HG02852 (cell line): ENCODE results near the gene BMPR1A.
"Not testable (repeated sequence)": the region's sequence is repeated elsewhere in the genome, so short reads cannot be mapped to it uniquely, and the experiment has no call there.

Source experiments
- ATAC-seq: cut with Tn5 transposase; IDR thresholded peaks from one replicate; pipeline ENCODE4 v1.9.1; 2021; ENCODE audit warnings: mild to moderate bottlenecking, moderate library complexity; ENCODE audit not compliant: unreplicated experiment

The BMPR1A gene

DNA sequence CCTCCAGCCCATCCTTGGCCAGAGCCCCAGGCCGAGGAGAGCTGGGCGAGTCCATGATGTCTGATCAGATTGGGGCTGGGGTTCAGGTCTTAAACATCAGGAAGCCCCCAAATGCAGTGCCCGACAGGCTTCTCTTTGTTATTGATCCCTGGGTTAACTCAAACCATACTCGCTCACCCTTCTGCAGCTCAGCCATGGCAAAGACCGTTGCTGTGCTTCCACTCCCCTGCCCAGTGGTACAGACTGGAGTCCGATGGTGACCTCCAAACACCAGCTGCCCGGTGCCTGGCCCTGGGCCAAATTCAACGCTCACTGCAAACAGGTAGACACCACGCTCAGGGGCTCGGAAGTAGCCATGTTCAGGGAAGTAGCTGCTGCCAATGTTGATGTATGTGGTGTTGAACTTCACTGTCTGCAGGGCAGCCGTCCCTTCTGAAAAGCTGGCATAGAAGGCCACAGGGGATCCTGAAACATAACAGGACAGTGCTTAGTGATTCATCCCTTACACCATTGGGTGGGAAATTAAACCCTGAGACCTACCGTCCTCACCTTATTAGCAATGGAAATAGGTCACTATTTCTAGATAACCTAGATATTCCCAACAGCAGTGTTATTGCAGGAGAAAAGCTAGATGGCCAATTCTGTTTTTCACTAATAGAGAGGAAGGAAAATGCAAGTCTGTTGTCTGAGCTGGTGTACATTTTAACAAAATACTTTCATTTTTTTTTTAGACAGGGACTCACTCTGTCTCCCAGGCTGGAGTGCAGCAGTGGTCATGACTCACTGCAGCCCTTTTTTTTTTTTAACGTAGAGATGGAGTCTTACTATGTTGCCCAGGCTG lies 180.5 kb downstream of the BMPR1A start:
- ATAC-seq = no peak

- ATAC-seq = no peak
These were observed 181.2 kb downstream of the BMPR1A start for GRCh38 chr10:86937502-86938154.

DNA sequence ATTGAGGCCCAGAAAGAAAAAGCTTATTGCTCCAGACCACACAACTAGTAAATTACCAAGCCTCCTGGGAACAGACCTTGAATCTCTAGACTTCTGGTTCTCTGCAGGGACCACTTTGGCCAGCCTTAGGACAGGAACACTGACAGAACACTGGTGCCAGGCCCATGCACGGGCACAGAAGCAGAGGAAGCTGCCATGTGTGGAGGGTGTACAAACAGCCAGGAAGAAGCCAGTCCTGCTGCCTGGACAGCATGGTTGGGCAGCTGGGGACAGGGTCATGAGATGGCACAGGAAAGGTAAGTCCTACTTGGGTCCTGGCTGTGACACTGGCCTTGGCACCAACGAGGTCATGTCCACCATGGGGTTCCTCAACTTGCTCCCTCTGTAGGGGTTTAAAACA lies 181.8 kb downstream of the BMPR1A start:
- ATAC-seq = no peak

GRCh38 chr10:86940076-86940475 lies 183.7 kb downstream of the BMPR1A start:
- not testable (repeated sequence) for ATAC-seq

DNA sequence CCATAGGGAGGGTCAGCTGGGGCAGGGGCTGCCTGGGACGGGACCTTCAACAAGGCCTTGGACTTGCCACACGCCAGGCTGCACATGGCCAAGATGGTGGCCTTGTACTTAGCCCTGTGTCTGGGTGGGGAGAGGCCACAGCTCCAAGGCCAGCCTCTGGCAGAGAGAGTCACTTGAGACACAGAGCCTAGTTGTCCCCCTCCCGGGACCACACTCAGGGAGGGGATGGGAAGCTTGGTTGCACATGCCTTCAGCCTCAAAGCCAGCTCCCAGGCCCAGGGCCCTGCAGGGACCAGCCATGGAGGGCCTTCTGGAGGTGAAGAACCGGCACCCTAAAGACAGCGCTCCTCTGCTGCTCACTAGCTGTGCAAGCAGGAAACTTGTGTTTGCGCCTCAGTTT lies 184.3 kb downstream of the BMPR1A start:
- ATAC-seq = no peak

DNA sequence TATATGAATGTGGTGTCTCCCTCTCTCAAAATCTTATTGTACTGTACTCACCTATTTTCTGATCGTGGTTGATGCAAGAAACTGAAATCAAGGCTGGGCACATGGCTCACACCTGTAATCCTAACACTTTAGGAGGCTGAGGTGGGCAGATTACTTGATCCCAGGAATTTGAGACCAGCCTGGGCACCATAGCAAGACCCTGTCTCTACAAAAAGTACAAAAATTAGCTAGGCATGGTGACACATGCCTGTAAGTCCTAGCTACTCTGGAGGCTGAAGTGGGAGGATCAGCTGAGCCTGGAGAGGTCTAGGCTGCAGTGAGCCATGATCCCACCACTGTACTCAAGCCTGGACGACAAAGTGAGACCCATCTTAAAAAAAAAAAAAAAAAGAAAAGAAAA lies 185.0 kb downstream of the BMPR1A start:
- ATAC-seq = no peak

DNA sequence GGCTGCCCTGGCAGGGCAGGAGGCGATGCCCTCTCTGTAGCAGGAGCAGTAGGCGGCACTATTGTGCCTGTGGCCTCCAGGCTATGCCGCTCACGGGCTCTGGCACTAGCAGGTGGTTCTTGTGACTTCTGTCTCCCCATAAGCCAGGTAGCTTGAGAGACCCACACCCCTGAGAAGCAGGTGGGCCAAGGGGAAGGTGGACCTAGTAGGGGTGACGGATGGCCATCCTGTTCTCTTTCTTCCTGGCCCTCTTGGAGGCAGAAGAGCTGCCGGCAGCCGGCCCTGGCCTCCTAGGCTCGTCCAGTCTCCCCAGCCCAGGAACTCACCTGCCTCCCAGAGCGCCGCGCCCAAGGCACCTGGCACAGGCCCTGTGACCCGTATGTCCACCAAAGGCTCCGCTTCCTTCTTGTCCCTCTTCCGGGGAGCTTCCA lies 185.6 kb downstream of the BMPR1A start:
- ATAC-seq = no peak

DNA sequence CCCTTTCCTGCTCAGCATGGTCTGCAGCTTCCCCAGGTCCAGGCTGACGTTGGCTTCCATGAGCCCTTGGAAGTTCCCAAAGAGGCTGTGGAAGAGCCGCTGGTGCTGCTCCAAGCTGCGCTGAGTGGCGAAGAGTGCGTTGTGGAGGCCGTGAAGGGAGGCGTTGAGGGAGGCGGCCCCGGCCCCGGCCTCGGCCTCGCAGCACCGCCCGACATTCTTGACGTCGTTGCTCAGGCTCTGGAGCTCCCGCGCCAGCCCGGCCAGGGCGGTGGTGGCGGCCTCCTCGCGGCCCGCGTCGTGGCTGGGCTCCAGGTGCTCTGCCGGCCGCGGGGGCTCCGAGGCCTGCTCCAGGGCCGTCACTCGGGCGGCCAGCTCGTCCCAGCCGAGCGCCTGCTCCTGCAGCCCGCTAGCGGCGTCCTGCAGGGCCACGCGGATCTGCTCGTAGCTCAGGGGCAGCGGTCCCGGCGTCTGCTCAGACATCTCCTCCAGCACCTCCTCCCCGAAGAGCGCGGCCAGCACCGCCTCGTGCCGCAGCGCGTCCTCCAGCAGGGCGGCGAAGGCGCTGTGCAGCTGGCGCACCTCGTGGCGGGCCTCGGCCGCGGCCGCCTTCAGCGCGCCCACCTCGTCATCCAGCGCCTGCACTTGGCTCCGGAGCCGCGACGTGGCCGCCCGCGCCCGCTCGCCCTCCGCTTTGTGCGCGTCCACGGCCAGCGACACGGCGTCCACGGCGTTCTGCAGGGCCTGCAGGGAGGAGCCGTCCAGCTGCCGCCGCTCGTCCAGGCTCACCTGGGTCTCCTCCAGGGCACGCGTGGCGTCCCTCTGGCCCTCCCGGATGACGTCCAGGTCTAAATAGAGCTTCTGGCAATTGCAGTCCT lies 186.3 kb downstream of the BMPR1A start:
- no peak for ATAC-seq

GRCh38 chr10:86943316-86944030 lies 187.1 kb downstream of the BMPR1A start:
- ATAC-seq = no peak

DNA sequence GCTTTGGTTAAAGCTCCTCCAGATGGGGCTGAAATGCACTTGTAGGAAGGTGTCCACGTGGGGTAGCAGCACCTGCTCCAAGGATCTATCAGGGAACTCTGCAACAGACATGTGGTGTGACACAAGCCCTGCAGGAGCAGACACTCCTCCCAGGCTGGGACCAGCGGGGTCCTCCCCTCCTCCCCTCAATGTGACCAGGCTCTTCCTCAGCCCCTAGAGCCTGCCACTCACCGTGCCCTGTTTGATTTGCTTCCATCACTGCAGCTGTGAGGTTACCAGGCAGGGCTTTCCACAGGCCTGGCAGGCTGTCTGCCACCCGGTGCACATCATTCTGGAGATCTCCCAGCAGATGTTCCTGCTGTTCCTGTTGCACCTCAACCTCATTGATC lies 187.6 kb downstream of the BMPR1A start:
- no peak for ATAC-seq

DNA sequence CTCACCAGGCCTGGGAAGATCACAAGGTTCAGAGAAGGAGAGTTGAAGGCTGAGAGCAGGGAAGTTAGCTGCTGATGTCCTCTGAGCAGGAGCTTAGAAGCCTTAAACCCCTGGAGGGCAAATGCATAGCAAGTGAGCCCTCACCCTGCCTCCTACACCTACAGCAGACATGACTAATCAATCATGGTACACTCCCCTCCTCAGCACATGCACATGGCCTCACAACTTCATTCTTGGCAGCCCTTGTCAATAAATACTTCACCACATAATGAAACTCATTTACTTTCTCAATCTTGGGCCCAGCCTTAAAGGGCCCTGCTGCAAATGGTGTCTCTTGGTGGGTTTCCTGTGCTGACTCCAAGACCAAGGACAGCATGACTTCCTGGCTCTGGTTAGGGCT lies 188.1 kb downstream of the BMPR1A start:
- ATAC-seq = no peak

DNA sequence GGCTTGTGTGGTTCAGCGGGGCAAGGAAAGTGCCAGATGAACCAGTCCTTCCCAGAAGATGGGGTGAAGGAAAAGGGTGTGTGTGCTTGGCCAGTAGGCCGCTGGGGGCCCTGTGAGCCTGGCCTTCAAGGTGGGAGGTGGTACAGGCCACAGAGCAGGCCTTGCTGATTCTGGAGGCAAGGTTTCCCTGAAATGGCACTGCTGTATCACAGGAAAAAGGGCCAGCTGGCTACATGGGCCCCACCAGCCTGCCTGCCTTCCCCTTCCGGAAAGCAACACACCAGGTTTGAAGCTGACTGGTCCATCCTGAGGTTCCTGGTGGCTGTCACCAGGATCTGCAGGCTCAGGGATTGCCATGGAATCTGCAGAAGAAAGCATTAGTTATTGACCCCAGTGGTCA lies 188.5 kb downstream of the BMPR1A start:
- ATAC-seq = no peak

GRCh38 chr10:86945361-86946212 lies 189.2 kb downstream of the BMPR1A start:
- ATAC-seq = no peak

DNA sequence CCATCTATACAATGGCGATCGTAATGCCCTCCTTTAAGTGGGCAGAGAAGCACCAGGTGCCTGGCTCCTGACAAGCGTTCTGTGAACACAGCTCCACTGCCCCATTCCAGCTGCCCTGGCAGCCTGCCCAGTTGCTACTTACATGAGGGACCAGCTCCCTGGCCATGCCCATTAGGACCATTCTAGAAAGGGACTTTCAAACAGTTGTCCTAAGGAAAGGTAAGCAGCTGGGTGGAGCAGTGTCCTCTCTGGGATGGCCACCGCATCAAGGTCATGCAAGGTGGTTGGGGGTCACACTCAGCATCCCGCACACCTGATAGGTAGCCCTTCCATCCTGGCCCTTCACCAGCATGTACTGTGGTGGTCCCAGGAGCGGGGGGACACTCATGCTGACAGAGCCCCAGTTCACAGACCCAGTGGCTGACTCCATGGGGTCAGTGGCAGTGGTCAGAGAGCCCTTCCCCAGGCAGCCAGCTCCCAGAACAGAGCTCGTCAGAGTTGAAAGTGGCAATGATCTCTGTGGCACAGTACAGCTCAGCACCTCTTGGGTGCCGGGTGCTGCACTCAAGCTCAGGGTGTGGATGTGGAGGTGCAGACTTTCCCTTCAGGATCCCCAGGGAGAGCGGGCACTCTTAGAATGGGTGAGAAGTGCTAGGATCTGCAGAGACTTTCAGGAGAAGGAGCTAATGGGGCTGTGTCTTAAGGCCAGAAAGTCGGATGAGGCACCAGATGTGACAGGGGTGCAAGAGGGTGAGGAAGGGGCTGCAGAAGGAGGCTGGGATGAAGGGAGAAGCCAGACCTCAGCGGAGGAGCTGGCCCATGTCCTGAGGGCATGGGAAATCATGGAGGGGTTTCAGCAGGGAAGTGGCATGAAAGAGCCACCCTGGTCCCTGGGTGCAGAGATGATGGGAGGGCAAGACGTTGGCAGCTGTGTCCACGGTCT lies 190.1 kb downstream of the BMPR1A start:
- ATAC-seq = no peak

DNA sequence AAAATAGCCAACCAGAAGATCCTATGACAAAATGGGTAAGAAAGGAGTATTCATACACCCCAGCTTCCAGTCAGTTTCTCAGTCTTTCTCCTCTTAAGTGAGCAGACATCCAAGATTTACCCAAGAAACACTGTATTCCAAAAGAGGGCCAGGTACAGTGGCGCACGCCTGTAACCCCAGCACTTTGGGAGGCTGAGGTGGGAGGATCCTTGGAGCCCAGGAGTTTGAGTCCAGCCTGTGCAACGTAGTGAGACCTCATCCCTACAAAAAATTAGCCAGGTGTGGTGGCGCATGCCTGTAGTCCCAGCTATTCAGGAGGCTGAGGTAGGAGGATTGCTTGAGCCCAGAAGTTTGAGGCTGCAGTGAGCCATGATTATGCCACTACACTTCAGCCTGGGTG lies 191.4 kb downstream of the BMPR1A start:
- not testable (repeated sequence) for ATAC-seq

GRCh38 chr10:86950349-86950748 lies 193.9 kb downstream of the BMPR1A start:
- no peak for ATAC-seq

GRCh38 chr10:86951184-86951761 lies 194.9 kb downstream of the BMPR1A start:
- no peak for ATAC-seq

DNA sequence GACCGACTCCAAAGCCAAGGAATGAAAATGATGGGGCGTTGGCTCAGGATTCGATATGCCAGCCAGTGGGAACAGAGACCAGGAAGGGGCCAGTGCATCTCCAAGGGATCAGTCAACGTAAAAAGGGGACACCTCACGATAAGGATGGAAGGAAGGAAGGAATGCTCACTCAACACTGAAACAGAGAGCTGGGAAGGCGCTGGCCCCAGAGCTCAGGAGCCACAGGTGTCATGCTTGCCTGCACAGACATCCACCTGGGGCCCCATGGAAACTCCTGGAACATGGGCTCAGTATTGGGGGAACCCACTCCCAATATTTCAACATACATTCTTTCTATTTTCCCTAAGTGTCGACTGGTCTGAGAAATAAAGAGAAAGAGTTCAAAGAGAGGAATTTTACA lies 195.7 kb downstream of the BMPR1A start:
- no peak for ATAC-seq
